ENCODE measurements around the gene PAPOLG. TPM values are rescaled to one million over a fixed set of nuclear protein-coding genes. Genes with fewer than 3 reads are reported as not detected.

Gene PAPOLG
- total and polyA plus RNA-seq, 2 of the 4 experiments (the other 2 are of a cell fraction): 3.5 to 12.4 TPM

GRCh38 chr2:60793169-60793568, 37.1 kb downstream of the PAPOLG start:
- H3K4me2 ChIP-seq (ENCODE audit: low read depth, low read length): no peak overlapping the region
- TF ChIP-seq RAD21 (IDR thresholded peaks at IDR 0.05; ENCODE audit: low read length): no peak
- no peak for TF ChIP-seq MAFK (IDR thresholded peaks at IDR 0.05; ENCODE audit: low read depth, low read length)
- TF ChIP-seq SMC3 (IDR thresholded peaks at IDR 0.05; ENCODE audit: low read depth, low read length): no peak
- TF ChIP-seq FOS (IDR thresholded peaks at IDR 0.05; ENCODE audit: low read depth, low read length): no peak
- TF ChIP-seq RCOR1 (IDR thresholded peaks at IDR 0.05; ENCODE audit: insufficient replicate concordance, low read length): no peak
- no peak for TF ChIP-seq POLR2A (IDR thresholded peaks at IDR 0.05; ENCODE audit: low read depth, low read length)
- TF ChIP-seq USF2 (IDR thresholded peaks at IDR 0.05; ENCODE audit: low read depth, low read length): no peak
- TF ChIP-seq CHD1 (IDR thresholded peaks at IDR 0.05; ENCODE audit: low read depth, low read length): no peak
- TF ChIP-seq CTCF (conservative IDR thresholded peaks at IDR 0.05; ENCODE audit: low read depth, low read length): no peak
- TF ChIP-seq MXI1 (IDR thresholded peaks at IDR 0.05; ENCODE audit: borderline replicate concordance, low read depth, low read length): no peak
- H2AFZ ChIP-seq (replicated peaks; ENCODE audit: low read length, poor library complexity): no peak overlapping the region
- no peak overlapping the region for H3K9ac ChIP-seq (ENCODE audit: low read depth, low read length)
- H3K4ac ChIP-seq (ENCODE audit: low read depth, low read length): no peak overlapping the region
- H2AK9ac ChIP-seq (replicated peaks; ENCODE audit: low read depth, low read length, poor library complexity): no peak overlapping the region
- H3K4me1 ChIP-seq (ENCODE audit: control insufficient read depth, insufficient read depth, low read length): no peaks in the 10 kb centered on the region
- no peaks in the 10 kb centered on the region for H3K79me1 ChIP-seq (ENCODE audit: low read depth in 1 of 2, low read length in 2 of 2)
- H4K8ac ChIP-seq (ENCODE audit: low read depth in 2 of 2, low read length in 2 of 2): no peak overlapping the region
- no peak overlapping the region for H2BK15ac ChIP-seq (ENCODE audit: low read depth, low read length)
- no peak overlapping the region for H2BK20ac ChIP-seq (ENCODE audit: low read depth, low read length)
- H3K9me3 ChIP-seq (ENCODE audit: control insufficient read depth, insufficient read depth, low read length): no peaks in the 10 kb centered on the region
- no peak overlapping the region for H3K14ac ChIP-seq (replicated peaks; ENCODE audit: low read depth, low read length)
- no peak overlapping the region for H4K5ac ChIP-seq (ENCODE audit: low read depth, low read length)
- dilution Hi-C loops (cut with HindIII; ENCODE audit: low sequenced_read_pairs, unreplicated experiment): no loop called here
- no CpG with 5 or more reads among the region's 2 CpGs for WGBS, 2 experiments (ENCODE audit: extremely low coverage in 2 of 2, insufficient read length in 1 of 2)
- no peak overlapping the region for H2BK5ac ChIP-seq (ENCODE audit: low read depth, low read length, poor library complexity, severe bottlenecking)
- H3K56ac ChIP-seq (ENCODE audit: extremely low read depth, insufficient read depth, low read length): no peak overlapping the region
- no peak overlapping the region for H2AK5ac ChIP-seq (ENCODE audit: low read depth, low read length)
- no peaks in the 10 kb centered on the region for H3K9me1 ChIP-seq (ENCODE audit: insufficient read depth, low read length)
- intact Hi-C loops (cut with micrococcal nuclease): no loop called here
- ATAC-seq (ENCODE audit: low read depth): no peak
- peaks cover 28% of the 10 kb centered on the region for H3K36me3 ChIP-seq (ENCODE audit: control insufficient read depth, insufficient read depth, low read length)
- H3K23ac ChIP-seq (ENCODE audit: low read depth, low read length): no peak overlapping the region
- H2BK120ac ChIP-seq (ENCODE audit: low read depth, low read length): no peak overlapping the region
- H3K27me3 ChIP-seq (ENCODE audit: control insufficient read depth, insufficient read depth, low read length): no peaks in the 10 kb centered on the region
- POLR2A ChIA-PET (ENCODE audit: unreplicated experiment): no interaction called here
- H3K18ac ChIP-seq (ENCODE audit: low read depth, low read length): no peak overlapping the region
- DNase-seq: no peak
- H4K20me1 ChIP-seq (ENCODE audit: insufficient read depth, low read length): no peaks in the 10 kb centered on the region
- BruUV-seq (replicated peaks): no TSS peak
- H3K4me3 ChIP-seq (ENCODE audit: insufficient read depth, low read depth, low read length): no peak overlapping the region
- H4K91ac ChIP-seq (ENCODE audit: insufficient read depth, low read depth, low read length): no peak overlapping the region
- CTCF ChIA-PET: no interaction called here
- in situ Hi-C loops (cut with MboI; ENCODE audit: low sequenced_read_pairs): loop anchor here (5.0 kb wide), 1 partner anchor 204 kb away; no protein-coding TSS in a partner anchor
- H3K27ac ChIP-seq (ENCODE audit: insufficient read depth, low read length): no peak overlapping the region
